NCI-H2029 (cell line): ENCODE results near the gene PRDM16.

Source experiments
- DNase-seq: peaks from one replicate; lab custom pipeline; 2025; lab: John Stamatoyannopoulos, UW

The PRDM16 gene

GRCh38 chr1:3103967-3104677 is 35.1 kb downstream of the PRDM16 start:
- no peak for DNase-seq

DNA sequence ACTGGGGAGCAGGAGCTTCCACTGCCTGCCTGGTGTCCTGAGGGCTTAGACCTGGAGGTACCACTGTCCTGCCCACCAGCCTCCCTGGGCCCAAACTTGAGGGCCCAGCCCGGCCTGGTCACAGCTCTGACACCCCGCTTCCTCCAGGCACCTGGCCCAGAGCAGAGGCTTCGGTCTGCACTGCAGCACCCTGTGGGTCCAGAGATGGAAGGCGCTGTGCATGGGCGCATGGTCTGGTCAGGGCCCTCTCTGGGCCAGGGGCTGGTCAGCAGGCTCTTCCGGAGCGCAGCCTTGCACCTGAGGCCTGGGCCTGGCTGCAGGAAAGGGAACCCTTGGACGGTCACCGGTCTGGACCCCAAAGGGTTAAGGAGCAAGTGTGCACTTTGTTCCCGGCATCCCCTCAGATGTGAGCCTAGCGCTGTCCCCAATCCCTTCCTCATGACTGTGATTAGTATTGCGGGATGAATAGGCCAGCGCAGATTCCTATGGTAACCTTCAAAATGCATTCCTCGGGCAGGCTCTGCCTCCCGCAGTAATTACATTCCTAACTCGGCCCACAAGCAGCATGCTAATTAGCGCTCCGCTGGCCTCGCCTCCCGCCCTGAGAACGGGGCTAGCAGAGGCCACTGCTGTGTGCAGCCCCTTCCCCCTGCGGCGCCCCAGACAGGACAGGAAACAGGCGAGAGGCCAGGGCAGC is 36.3 kb downstream of the PRDM16 start:
- DNase-seq = no peak

DNA sequence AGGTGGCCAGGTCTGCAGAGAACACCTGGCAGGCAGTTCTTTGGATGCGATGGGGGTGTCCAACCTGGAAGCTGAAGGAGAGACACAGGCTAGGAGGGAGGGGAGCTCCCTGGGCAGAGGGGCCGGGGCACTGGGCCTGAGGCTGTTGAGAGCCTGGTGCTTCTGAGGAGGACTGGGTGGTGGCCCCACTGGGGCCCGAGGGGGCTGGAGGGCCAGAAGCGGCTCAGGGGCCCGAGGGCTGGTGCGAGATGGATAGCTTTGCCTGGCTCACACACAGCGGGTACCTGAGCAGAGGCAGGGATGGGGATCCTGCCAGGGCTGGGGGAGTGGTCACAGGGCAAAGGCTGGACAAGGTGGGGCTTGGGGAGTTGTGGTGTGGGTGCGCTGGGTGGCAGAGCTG is 37.2 kb downstream of the PRDM16 start:
- no peak for DNase-seq

DNA sequence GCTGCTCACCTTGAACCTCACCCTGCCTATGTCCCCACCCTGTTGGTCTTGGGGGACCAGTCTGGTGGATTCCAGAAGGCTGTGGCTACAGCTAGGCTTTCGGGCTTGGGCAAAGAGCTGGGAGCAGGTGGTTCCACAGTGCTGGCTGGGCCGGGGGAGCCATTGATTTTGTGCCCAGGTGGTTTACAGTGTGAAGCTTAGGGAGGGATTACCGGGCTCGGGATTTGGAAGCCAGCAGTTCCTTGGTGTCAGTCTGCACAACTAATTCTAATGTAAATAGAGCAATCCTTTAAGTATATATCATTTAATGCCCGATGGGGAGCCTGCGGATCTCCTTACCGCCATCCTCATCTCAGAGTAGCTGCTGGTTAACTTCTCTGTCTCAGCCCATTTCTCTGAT is 38.2 kb downstream of the PRDM16 start:
- DNase-seq = no peak

DNA sequence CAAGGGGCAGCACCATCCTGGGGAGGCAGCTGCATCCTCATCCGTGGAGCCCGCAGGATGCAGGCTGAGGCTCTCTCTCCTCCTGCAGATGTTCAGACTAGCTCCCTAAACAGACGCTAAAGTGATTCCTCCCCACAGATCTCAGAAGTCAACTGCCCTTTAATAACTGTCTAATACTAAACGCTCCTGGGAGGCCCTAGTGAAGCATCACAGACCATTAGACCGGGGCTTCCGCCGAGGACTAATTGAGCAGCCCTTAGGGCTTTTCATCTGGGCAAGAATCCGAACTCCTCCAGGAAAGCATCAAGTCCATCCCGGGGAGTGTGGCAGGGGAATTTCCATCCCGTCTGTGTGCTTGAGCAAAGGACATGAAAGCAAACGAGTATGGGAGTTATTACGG is 40.4 kb downstream of the PRDM16 start:
- no peak for DNase-seq

GRCh38 chr1:3111348-3112021 is 42.5 kb downstream of the PRDM16 start:
- no peak for DNase-seq

DNA sequence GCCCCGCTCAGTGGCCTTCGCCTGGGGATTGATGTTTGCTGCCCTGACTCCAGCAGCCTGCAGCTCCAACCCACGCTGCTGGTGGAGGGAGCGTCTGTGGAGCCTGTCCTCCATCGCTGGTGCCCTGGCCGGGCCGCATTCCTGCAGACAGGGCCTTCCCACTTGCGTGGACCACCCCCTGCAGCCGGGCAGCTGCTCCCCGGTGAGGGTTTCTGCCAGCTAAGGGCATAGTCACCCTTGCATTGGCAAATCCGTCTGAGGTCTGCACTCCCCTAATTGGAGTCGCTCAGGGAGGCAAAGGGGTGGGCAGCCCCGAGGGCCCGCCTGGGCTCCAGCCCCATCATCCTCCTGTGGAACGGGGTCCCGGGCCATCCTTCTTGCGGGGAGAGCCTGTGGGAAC is 43.5 kb downstream of the PRDM16 start:
- no peak for DNase-seq

- no peak for DNase-seq
Measured at GRCh38 chr1:3113047-3113740, 44.2 kb downstream of the PRDM16 start.

DNA sequence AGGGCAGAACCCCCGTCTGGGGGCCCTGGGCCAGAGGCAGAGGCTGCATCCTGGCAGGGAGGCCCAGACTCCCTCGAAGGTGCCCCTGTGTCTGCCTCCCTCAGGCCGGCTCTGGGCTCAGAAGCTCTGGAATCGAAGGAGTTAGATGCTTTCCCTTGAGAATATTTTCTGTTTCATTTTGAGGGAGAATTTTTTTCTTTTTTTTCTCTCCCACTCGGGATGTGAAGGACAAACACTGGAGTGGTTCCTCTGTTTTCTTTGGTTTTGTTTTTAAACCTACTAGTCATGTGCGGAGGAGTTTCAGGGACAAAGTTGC is 44.7 kb downstream of the PRDM16 start:
- DNase-seq = no peak

GRCh38 chr1:3114131-3114744 is 45.2 kb downstream of the PRDM16 start:
- DNase-seq = no peak

- DNase-seq = no peak
Measured at GRCh38 chr1:3114846-3115245, 45.8 kb downstream of the PRDM16 start.

- no peak for DNase-seq
Measured at GRCh38 chr1:3115275-3116149, 46.5 kb downstream of the PRDM16 start.

DNA sequence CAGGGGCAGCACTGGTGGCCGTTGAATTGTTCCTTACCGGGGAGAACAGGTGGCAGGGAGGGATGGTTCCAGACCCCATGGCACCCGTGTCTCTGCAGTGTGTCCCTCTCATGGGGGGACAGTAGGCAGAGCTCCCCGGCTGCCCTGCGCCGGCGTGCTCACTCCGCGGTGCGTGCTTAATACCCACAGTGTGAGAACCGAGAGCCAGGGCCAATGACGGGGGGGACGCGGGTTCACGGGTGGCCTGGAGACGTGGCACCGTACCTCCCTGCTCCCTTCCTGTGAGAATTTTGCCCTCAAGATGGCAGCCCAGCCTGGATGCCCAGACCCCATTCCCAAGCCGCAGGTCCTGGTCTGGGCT is 47.1 kb downstream of the PRDM16 start:
- no peak for DNase-seq

DNA sequence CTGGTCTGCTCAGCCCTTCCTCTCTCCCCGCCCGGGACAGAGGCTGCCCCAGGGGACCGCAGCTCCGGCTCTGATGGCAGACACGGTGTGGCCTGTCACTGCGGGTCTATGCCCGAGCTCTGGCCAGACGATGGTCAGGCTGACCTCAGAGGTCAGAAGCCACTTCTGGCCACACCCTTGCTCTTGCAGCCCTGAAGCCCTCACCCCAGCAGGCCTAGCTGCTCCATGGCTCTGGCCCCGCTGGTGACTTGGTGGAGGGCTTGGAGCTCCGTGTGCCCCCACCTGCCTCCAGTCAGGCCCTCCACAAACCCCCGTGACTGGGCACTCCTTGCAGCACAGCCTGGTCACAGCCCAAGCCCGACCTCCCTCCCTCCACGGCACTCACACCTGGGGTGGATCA is 47.6 kb downstream of the PRDM16 start:
- DNase-seq = no peak

- DNase-seq = no peak
Measured at GRCh38 chr1:3117879-3118278, 48.9 kb downstream of the PRDM16 start.

DNA sequence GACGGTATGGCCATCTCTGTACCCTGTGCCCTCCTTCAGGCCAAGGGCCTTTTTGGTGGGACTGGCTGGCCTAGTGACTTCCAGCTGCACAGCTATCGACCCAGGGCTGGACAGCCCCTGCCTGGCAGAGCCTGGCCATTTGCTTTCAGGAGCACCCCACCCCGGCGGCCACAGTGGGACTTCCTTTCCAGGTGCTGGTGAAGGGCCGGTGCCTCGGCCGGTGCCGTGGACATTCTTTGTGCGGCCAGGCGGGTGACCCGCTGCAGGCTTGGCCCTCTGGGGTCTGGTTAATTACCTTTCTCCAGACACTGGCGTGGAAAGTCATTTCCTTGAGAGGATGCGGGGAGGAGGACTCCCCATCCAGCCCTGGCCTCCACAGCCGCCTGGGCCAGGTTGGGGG is 50.1 kb downstream of the PRDM16 start:
- no peak for DNase-seq

- DNase-seq = no peak
Measured at GRCh38 chr1:3119725-3120124, 50.7 kb downstream of the PRDM16 start.

- DNase-seq = no peak
Measured at GRCh38 chr1:3120140-3120539, 51.1 kb downstream of the PRDM16 start.

DNA sequence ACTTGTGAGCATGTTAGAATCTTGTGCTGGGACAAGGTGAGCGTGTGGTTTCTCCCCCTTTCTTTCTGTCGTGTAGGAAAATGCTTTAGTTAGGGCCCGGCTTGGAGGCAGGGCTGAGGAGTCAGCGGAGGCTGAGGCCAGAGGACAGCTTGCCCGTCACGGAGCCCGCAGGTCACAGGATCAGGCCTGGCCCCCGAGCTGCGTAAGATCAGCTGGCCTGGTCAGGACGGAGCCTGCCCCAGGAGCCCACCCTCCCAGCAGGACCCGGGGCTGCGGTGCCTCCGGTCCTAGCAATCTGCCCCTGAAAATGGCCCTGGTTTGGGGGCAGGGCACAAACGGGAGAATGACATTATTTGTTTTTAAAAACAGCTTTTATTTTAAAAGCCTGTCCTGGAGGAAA is 52.0 kb downstream of the PRDM16 start:
- DNase-seq = no peak

- DNase-seq = no peak
Measured at GRCh38 chr1:3121401-3122210, 52.6 kb downstream of the PRDM16 start.

DNA sequence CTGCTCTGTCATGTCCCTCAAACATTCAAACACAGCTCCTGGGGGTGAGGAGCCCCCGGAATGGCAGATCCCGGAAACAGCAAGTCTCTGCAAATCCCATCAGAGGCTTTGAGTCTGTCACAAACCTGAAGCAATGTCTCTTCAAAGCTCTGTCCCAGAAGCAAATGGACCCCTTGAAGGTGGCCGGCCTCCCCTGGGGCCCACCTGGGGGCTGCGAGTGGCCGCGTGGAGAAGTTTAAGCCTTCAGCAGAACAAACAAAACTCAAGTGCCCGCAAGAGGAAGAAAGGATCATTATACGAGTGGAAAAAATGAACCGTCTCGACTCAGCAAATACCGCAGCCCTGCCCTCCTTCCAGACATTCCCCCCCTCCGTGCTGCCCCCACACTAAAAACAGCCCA is 53.3 kb downstream of the PRDM16 start:
- DNase-seq = no peak
